ENCODE results near the gene C7orf33.

Gene C7orf33

GRCh38 chr7:148624735-148625134, 34.2 kb downstream of the C7orf33 start:
- DNase-seq (ENCODE audit: extremely low read depth in 1 of 2, low read depth in 1 of 2), result no peak

GRCh38 chr7:148625342-148625741, 34.8 kb downstream of the C7orf33 start:
- DNase-seq (ENCODE audit: extremely low read depth in 1 of 2, low read depth in 1 of 2), result no peak

GRCh38 chr7:148626828-148627227, 36.3 kb downstream of the C7orf33 start:
- DNase-seq (ENCODE audit: extremely low read depth in 1 of 2, low read depth in 1 of 2), result no peak

GRCh38 chr7:148628011-148628410, 37.4 kb downstream of the C7orf33 start:
- DNase-seq (ENCODE audit: extremely low read depth in 1 of 2, low read depth in 1 of 2), result no peak

- no peak for DNase-seq (ENCODE audit: extremely low read depth in 1 of 2, low read depth in 1 of 2)
These were observed 39.5 kb downstream of the C7orf33 start for GRCh38 chr7:148630078-148630477.

- no peak for DNase-seq (ENCODE audit: extremely low read depth in 1 of 2, low read depth in 1 of 2)
These were observed 43.2 kb downstream of the C7orf33 start for GRCh38 chr7:148633761-148634160.

- no peak for DNase-seq (ENCODE audit: extremely low read depth in 1 of 2, low read depth in 1 of 2)
These were observed 46.5 kb downstream of the C7orf33 start for GRCh38 chr7:148637094-148637493.

GRCh38 chr7:148645898-148646297, 55.3 kb downstream of the C7orf33 start:
- DNase-seq (ENCODE audit: extremely low read depth in 1 of 2, low read depth in 1 of 2), result no peak

GRCh38 chr7:148650232-148650858, 59.8 kb downstream of the C7orf33 start:
- DNase-seq (ENCODE audit: extremely low read depth in 1 of 2, low read depth in 1 of 2), result no peak

GRCh38 chr7:148652773-148653172, 62.2 kb downstream of the C7orf33 start:
- DNase-seq (ENCODE audit: extremely low read depth in 1 of 2, low read depth in 1 of 2), result no peak

- no peak for DNase-seq (ENCODE audit: extremely low read depth in 1 of 2, low read depth in 1 of 2)
These were observed 67.4 kb downstream of the C7orf33 start for GRCh38 chr7:148657929-148658328.

- DNase-seq (ENCODE audit: extremely low read depth in 1 of 2, low read depth in 1 of 2), result no peak
These were observed 70.9 kb downstream of the C7orf33 start for GRCh38 chr7:148661471-148661870.

- no peak for DNase-seq (ENCODE audit: extremely low read depth in 1 of 2, low read depth in 1 of 2)
These were observed 72.1 kb downstream of the C7orf33 start for GRCh38 chr7:148662646-148663045.

- DNase-seq (ENCODE audit: extremely low read depth in 1 of 2, low read depth in 1 of 2), result no peak
These were observed 73.8 kb downstream of the C7orf33 start for GRCh38 chr7:148664324-148664723.

GRCh38 chr7:148665221-148665620, 74.7 kb downstream of the C7orf33 start:
- no peak for DNase-seq (ENCODE audit: extremely low read depth in 1 of 2, low read depth in 1 of 2)

Data from stimulated activated CD8-positive, alpha-beta memory T cell treated with anti-CD3 and anti-CD28 coated beads, Interleukin-7, amount 100 ng/mL, for 48 hours (primary cell).